A549 (cell line): ENCODE data around the gene NXN. TPM values are rescaled to one million over a fixed set of nuclear protein-coding genes. Genes with fewer than 3 reads are reported as not detected.

Experiments
- ATAC-seq, 2 experiments: fragments of 200-7000 bp in 1 of 2; fragments of >200 bp in 1 of 2; cut with Nextera tagmentation in 1 of 2; cut with Tn5 transposase in 1 of 2; 3 replicates each; pipeline versions ENCODE4 v1.8.0 to v1.9.1; 2018 to 2020; ENCODE audit warnings: mild to moderate bottlenecking in 1 of 2, moderate library complexity in 1 of 2
- CTCF ChIA-PET: fragments of 300-600 bp; sonication (Branson Sonifier 250); formaldehyde crosslinking; extraction: SDS; loops from one replicate; lab custom pipeline; 2021; ENCODE audit warnings: antibody characterized with exemption, inconsistent platforms; lab: Yijun Ruan, JAX
- POLR2A ChIA-PET: fragments of 350-600 bp; formaldehyde crosslinking; extraction: SDS; loops from one replicate; lab custom pipeline; 2021; ENCODE audit warnings: antibody characterized with exemption, inconsistent platforms; lab: Yijun Ruan, JAX
- DNase-seq, 2 experiments: peaks; one replicate each; pipeline versions ENCODE4 v3.0.0 to v3.0.0-alpha.2; 2011 to 2016; ENCODE audit warnings: low read depth in 1 of 2, low spot score in 1 of 2
- FAIRE-seq: peaks from 2 replicates; lab custom pipeline; 2011; peaks lifted over from hg19 to GRCh38; lab: Jason Lieb, UNC
- H3K27ac ChIP-seq, 2 experiments: fragments of >200 bp; sonication (Bioruptor Twin); formaldehyde crosslinking; 3 replicates each; pipeline ENCODE4 v1.5.1; 2016 to 2017
- H3K4me1 ChIP-seq: fragments of >200 bp; sonication (Bioruptor Twin); formaldehyde crosslinking; 3 replicates; pipeline ENCODE4 v1.6.1; 2016
- H3K4me2 ChIP-seq: fragments of >200 bp; sonication (Bioruptor Twin); formaldehyde crosslinking; 3 replicates; pipeline ENCODE4 v1.6.1; 2016
- H3K4me3 ChIP-seq: fragments of >200 bp; sonication (Bioruptor Twin); formaldehyde crosslinking; 3 replicates; pipeline ENCODE4 v1.5.1; 2016
- H3K9me3 ChIP-seq: fragments of >200 bp; sonication (Bioruptor Twin); formaldehyde crosslinking; 3 replicates; pipeline ENCODE4 v1.6.1; 2016
- BHLHE40 ChIP-seq: IDR thresholded peaks from 2 replicates; pipeline ENCODE4 v1.6.1; 2012; ENCODE audit warnings: low read depth, low read length, inconsistent platforms
- CEBPB ChIP-seq, 2 experiments: fragments of >200 bp in 1 of 2; sonication (Bioruptor Twin) in 1 of 2; formaldehyde crosslinking in 1 of 2; IDR thresholded peaks; 2 replicates each; pipeline ENCODE4 v1.6.1; 2012 to 2016
- EHF ChIP-seq: fragments of 250-450 bp; sonication (Bioruptor Pico); IDR thresholded peaks from 2 replicates; pipeline ENCODE4 v1.5.0; 2020; ENCODE audit warnings: mild to moderate bottlenecking
- EHMT2 ChIP-seq: fragments of 200-600 bp; sonication (generic); IDR thresholded peaks from 2 replicates; pipeline ENCODE4 v1.6.1; 2016; ENCODE audit warnings: antibody characterized with exemption, low read depth, mild to moderate bottlenecking, moderate library complexity
- EP300 ChIP-seq, 2 experiments: fragments of >200 bp; sonication (Bioruptor Twin); formaldehyde crosslinking; IDR thresholded peaks; 2 replicates in 1 of 2; 3 replicates in 1 of 2; pipeline ENCODE4 v1.6.1; 2016 to 2017
- FOSL2 ChIP-seq, 2 experiments: fragments of 450-650 bp in 1 of 2; fragments of >200 bp in 1 of 2; sonication (Bioruptor Twin) in 1 of 2; formaldehyde crosslinking; IDR thresholded peaks; 2 replicates each; pipeline versions ENCODE4 v1.5.0 to v1.6.1; 2016 to 2020; ENCODE audit warnings: mild to moderate bottlenecking in 1 of 2, moderate library complexity in 1 of 2
- FOXS1 ChIP-seq: fragments of 250-450 bp; sonication (Bioruptor Pico); IDR thresholded peaks from 2 replicates; pipeline ENCODE4 v1.5.0; 2020; ENCODE audit warnings: mild to moderate bottlenecking, moderate library complexity
- GATA3 ChIP-seq: IDR thresholded peaks from 2 replicates; pipeline ENCODE4 v1.6.1; 2012; ENCODE audit warnings: borderline replicate concordance
- HDAC2 ChIP-seq: fragments of 200-600 bp; sonication (generic); IDR thresholded peaks from 2 replicates; pipeline ENCODE4 v1.6.1; 2016
- JUNB ChIP-seq: fragments of >200 bp; sonication (Bioruptor Twin); formaldehyde crosslinking; IDR thresholded peaks from 2 replicates; pipeline ENCODE4 v1.6.1; 2016
- KDM5A ChIP-seq: fragments of 200-600 bp; sonication (generic); IDR thresholded peaks from 2 replicates; pipeline ENCODE4 v1.6.1; 2016; ENCODE audit warnings: antibody characterized with exemption, mild to moderate bottlenecking
- MAZ ChIP-seq: fragments of 150-350 bp; IDR thresholded peaks from 2 replicates; pipeline ENCODE4 v1.6.1; 2014; ENCODE audit warnings: antibody characterized with exemption, low read depth, low read length, borderline replicate concordance
- NR3C1 ChIP-seq: fragments of >200 bp; sonication (Bioruptor Twin); formaldehyde crosslinking; IDR thresholded peaks from 3 replicates; pipeline ENCODE4 v1.6.1; 2017
- RAD21 ChIP-seq, 2 experiments: fragments of >200 bp in 1 of 2; sonication (Bioruptor Twin) in 1 of 2; formaldehyde crosslinking in 1 of 2; IDR thresholded peaks in 1 of 2; conservative IDR thresholded peaks in 1 of 2; 2 replicates in 1 of 2; 3 replicates in 1 of 2; pipeline ENCODE4 v1.6.1; 2012 to 2018; ENCODE audit warnings: inconsistent platforms in 1 of 2
- RNF2 ChIP-seq: fragments of 200-600 bp; sonication (generic); IDR thresholded peaks from 2 replicates; pipeline ENCODE4 v1.6.1; 2016; ENCODE audit warnings: low read depth, mild to moderate bottlenecking, antibody characterized with exemption, moderate library complexity, borderline replicate concordance
- TFCP2L1 ChIP-seq: fragments of 250-450 bp; sonication (Bioruptor Pico); IDR thresholded peaks from 2 replicates; pipeline ENCODE4 v1.5.0; 2021; ENCODE audit warnings: mild to moderate bottlenecking
- ZFP36 ChIP-seq: fragments of 450-650 bp; IDR thresholded peaks from 2 replicates; pipeline ENCODE4 v1.6.1; 2014; ENCODE audit warnings: borderline replicate concordance; ENCODE audit not compliant: partially characterized antibody
- ZNF302 ChIP-seq: fragments of 250-450 bp; sonication (Bioruptor Pico); IDR thresholded peaks from 2 replicates; pipeline ENCODE4 v1.9.0; 2021; ENCODE audit warnings: inconsistent platforms, mild to moderate bottlenecking, moderate library complexity
- WGBS: methylation state at CpG from one replicate; pipeline ENCODE4 v1.1.6; 2017; ENCODE audit errors: missing lambda C conversion rate; 5-methylcytosine and 5-hydroxymethylcytosine counted together
- polyA plus RNA-seq, 4 experiments: library from polyadenylated mRNA; depleted of rRNA in 3 of 4; stranded (reverse); fragments of >200 nt; fragmentation: RNase III in 1 of 4; extraction: RNeasy Plus Mini Kit Qiagen cat#74134 plus additional on column Dnase treatment in 1 of 4; gene quantifications; 2 replicates in 3 of 4; 3 replicates in 1 of 4; pipeline ENCODE4 v1.2.3, GENCODE V29; 2011 to 2017
- TF ChIP-seq, protein P1 (sequence below): IDR thresholded peaks from 2 replicates; pipeline ENCODE4 v1.6.1; 2012
- TF ChIP-seq, protein P2 (sequence below): IDR thresholded peaks from 2 replicates; pipeline ENCODE4 v1.6.1; 2012; ENCODE audit warnings: low read depth, borderline replicate concordance
- TF ChIP-seq, protein P3 (sequence below): IDR thresholded peaks from 2 replicates; pipeline ENCODE4 v1.6.1; 2012
- TF ChIP-seq, protein P4 (sequence below): fragments of 150-350 bp; IDR thresholded peaks from 2 replicates; pipeline ENCODE4 v1.6.1; 2014; ENCODE audit warnings: low read depth, mild to moderate bottlenecking, low read length
- TF ChIP-seq, protein P5 (sequence below): fragments of 450-650 bp; IDR thresholded peaks from 2 replicates; pipeline ENCODE4 v1.6.1; 2014; ENCODE audit warnings: antibody characterized with exemption

NXN gene
- polyA plus RNA-seq, 2 of the 4 experiments (the other 2 are of a cell fraction), result 24.6 to 31.1 TPM

DNA sequence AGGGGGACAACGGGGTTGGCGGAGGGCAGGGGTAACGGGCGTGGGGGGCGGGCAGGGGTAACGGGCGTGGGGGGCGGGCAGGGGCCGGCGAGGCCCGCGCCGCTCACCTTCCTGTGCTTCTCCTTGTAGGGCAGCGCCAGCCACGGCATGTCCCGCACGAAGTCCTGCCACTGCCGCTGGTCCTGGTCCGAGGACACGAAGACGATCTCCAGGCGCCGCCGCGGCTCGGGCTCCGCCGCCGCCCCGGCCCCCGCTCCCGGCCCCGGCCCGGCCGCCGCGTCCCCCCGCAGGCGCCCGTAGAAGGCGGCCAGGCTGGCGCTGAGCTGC is 401 bp downstream of the NXN start:
- ATAC-seq (peak; percentile 58 to 76), FAIRE-seq (no peak), DNase-seq (peak in 1 of 2 experiments; percentile 58)
- no peaks in the 10 kb centered on the region for H3K9me3 ChIP-seq
- peaks cover 16% of the 10 kb centered on the region; the same call in 2 of the 3 replicates for H3K4me1 ChIP-seq
- peak overlapping the region; percentile 94 for H3K4me2 ChIP-seq
- peak overlapping the region; percentile 76 to 91 for H3K27ac ChIP-seq
- CTCF ChIA-PET, result interaction anchor here (1.0 to 14.3 kb wide), 24 partner anchors 10 to 567 kb away, joined by 3 to 428 read pairs (median 20); partner anchors contain the start of genes GEMIN4, GLOD4, MRM3 and TIMM22
- POLR2A ChIA-PET, result interaction anchor here (1.0 to 2.6 kb wide), 9 partner anchors 18 to 197 kb away, joined by 3 to 25 read pairs (median 4); partner anchors contain the start of genes GLOD4, MRM3 and TIMM22
- peak overlapping the region; percentile 89 for H3K4me3 ChIP-seq
- WGBS, result 3% methylated on average over 21 of the region's 42 CpGs
- TF ChIP-seq EHMT2 (no peak), KDM5A (no peak), ZNF302 (CRISPR knock-in tag) (no peak), GATA3 (no peak), FOXS1 (CRISPR knock-in tag) (no peak), TFCP2L1 (CRISPR knock-in tag) (no peak), NR3C1 (no peak), RAD21 (conservative IDR thresholded peaks at IDR 0.05 in 1 of 2, IDR thresholded peaks at IDR 0.05 in 1 of 2) (no peak; a peak in 1 of 5 replicates), ZFP36 (no peak), FOSL2 (IDR thresholded peaks at IDR 0.05) (no peak), FOSL2 (CRISPR knock-in tag; IDR thresholded peaks at IDR 0.05) (no peak), MAZ (no peak), BHLHE40 (no peak), EHF (CRISPR knock-in tag) (no peak), EP300 (IDR thresholded peaks at IDR 0.05) (no peak; a peak in 1 of 5 replicates)
- TF ChIP-seq, protein P1, sequence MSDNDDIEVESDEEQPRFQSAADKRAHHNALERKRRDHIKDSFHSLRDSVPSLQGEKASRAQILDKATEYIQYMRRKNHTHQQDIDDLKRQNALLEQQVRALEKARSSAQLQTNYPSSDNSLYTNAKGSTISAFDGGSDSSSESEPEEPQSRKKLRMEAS, result no peak
- TF ChIP-seq, protein P2, sequence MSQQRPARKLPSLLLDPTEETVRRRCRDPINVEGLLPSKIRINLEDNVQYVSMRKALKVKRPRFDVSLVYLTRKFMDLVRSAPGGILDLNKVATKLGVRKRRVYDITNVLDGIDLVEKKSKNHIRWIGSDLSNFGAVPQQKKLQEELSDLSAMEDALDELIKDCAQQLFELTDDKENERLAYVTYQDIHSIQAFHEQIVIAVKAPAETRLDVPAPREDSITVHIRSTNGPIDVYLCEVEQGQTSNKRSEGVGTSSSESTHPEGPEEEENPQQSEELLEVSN, result no peak
- TF ChIP-seq, protein P3, sequence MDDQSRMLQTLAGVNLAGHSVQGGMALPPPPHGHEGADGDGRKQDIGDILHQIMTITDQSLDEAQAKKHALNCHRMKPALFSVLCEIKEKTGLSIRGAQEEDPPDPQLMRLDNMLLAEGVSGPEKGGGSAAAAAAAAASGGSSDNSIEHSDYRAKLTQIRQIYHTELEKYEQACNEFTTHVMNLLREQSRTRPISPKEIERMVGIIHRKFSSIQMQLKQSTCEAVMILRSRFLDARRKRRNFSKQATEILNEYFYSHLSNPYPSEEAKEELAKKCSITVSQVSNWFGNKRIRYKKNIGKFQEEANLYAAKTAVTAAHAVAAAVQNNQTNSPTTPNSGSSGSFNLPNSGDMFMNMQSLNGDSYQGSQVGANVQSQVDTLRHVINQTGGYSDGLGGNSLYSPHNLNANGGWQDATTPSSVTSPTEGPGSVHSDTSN, result no peak
- TF ChIP-seq, protein P4, sequence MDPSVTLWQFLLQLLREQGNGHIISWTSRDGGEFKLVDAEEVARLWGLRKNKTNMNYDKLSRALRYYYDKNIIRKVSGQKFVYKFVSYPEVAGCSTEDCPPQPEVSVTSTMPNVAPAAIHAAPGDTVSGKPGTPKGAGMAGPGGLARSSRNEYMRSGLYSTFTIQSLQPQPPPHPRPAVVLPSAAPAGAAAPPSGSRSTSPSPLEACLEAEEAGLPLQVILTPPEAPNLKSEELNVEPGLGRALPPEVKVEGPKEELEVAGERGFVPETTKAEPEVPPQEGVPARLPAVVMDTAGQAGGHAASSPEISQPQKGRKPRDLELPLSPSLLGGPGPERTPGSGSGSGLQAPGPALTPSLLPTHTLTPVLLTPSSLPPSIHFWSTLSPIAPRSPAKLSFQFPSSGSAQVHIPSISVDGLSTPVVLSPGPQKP, result no peak
- TF ChIP-seq, protein P5, sequence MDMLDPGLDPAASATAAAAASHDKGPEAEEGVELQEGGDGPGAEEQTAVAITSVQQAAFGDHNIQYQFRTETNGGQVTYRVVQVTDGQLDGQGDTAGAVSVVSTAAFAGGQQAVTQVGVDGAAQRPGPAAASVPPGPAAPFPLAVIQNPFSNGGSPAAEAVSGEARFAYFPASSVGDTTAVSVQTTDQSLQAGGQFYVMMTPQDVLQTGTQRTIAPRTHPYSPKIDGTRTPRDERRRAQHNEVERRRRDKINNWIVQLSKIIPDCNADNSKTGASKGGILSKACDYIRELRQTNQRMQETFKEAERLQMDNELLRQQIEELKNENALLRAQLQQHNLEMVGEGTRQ, result no peak
- TF ChIP-seq, all 56 proteins: peak for 0

DNA sequence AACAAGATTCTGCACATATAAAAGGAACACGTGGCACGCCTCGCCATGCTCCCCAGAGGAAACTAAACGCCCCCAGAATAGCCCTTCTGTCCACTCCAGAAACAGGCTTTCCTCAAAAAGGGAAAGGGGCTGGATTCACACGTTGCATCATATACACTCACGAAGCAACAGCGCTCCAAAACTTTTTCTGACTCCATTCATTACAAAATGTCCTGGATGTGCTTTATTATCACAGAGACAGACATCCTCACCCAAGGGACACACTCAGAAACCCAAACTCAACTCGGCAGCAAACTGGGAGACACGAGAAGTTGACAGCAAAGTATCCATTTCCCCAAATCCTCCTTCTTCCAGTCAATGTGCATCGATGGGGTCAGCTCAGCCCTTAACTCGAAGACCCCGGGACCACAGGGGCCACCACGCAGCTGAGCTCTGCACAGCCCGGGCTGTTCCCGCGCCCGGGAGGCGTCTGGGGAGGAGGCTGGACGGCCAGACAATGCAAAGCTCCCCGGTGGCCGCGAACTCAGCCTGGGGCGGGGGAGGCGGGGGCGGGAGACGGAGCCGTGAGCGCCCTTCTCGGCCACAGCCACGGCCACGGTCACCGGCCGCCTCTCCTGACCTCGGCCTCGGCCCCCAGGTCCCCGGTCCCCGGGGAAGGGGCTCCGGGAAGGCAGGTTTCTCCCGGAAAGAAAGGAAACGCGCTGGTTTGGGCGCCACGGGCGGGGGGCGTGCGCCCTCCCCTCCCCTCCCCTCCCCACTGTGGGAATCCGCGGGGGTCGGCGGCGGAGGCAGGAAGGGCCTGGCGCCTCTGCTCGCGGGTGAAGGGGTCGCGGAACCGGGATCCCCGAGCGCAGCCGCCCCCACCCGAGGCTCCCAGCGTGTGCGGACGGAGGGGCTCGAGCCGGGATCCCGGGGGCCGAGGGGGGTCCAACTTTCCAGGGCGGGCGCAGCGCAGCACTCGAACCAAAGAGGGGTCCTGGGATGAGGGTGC is 1.2 kb downstream of the NXN start:
- Histone ChIP-seq H3K4me1 (peaks cover 16% of the 10 kb centered on the region; the same call in 2 of the 3 replicates), H3K4me2 (peak overlapping the region; percentile 94), H3K4me3 (peak overlapping the region; percentile 89), H3K27ac (peak overlapping the region; percentile 76 to 91), H3K9me3 (no peaks in the 10 kb centered on the region)
- CTCF ChIA-PET, result interaction anchor here (0.7 to 14.3 kb wide), 14 partner anchors 11 to 226 kb away, joined by 3 to 428 read pairs (median 35); partner anchors contain the start of genes GEMIN4, GLOD4, MRM3 and TIMM22
- 34% methylated on average over 18 of the region's 72 CpGs for WGBS
- POLR2A ChIA-PET, result interaction anchor here (0.6 to 2.6 kb wide), 6 partner anchors 18 to 196 kb away, joined by 3 to 25 read pairs (median 6); partner anchors contain the start of genes GLOD4, MRM3 and TIMM22
- no peak for TF ChIP-seq TFCP2L1 (CRISPR knock-in tag)
- TF ChIP-seq, protein P2, result peak; percentile 65; the same call in 1 of the 2 replicates
- no peak for TF ChIP-seq HDAC2
- no peak for TF ChIP-seq CEBPB (IDR thresholded peaks at IDR 0.05)
- TF ChIP-seq JUNB, result no peak
- TF ChIP-seq RNF2, result peak; percentile 37; the same call in 1 of the 2 replicates
- no peak for TF ChIP-seq RAD21 (conservative IDR thresholded peaks at IDR 0.05 in 1 of 2, IDR thresholded peaks at IDR 0.05 in 1 of 2)
- ATAC-seq (peak; percentile 10 to 49; a peak in 3 of 6 replicates), DNase-seq (no peak), FAIRE-seq (peak; percentile 94)
